Body of pancreas (tissue), 4 donors: ENCODE results near the gene DHODH. TPM values are rescaled to one million over a fixed set of nuclear protein-coding genes. Genes with fewer than 3 reads are reported as not detected.

ENCODE experiments used
- ATAC-seq: fragments of 150-250 bp; one replicate; pipeline ENCODE4 v1.9.1; 2016
- DNase-seq, 4 donors: peaks; one replicate each; pipeline ENCODE4 v3.0.0-alpha.2; 2019
- H3K27ac ChIP-seq, 4 donors: fragments of 200-600 bp; sonication (generic); 1 replicate in 3 of 4; 2 replicates in 1 of 4; pipeline versions ENCODE4 v1.5.1 to v1.6.1; 2016 to 2019; ENCODE audit warnings: mild to moderate bottlenecking in 1 of 4, mixed read lengths in 1 of 4, moderate library complexity in 1 of 4
- H3K27me3 ChIP-seq, 2 donors: fragments of 200-600 bp; sonication (generic); one replicate each; pipeline ENCODE4 v1.6.0; 2016; ENCODE audit warnings: mild to moderate bottlenecking in 1 of 2
- H3K36me3 ChIP-seq, 2 donors: fragments of 200-600 bp; sonication (generic); replicated peaks in 1 of 2; 2 replicates each; pipeline ENCODE4 v1.5.1; 2016; ENCODE audit warnings: low read depth in 2 of 2; ENCODE audit not compliant: insufficient read depth in 1 of 2
- H3K4me1 ChIP-seq: fragments of 200-600 bp; sonication (generic); one replicate; pipeline ENCODE4 v1.6.0; 2016
- H3K4me3 ChIP-seq, 2 donors: fragments of 200-600 bp; sonication (generic); 1 replicate in 1 of 2; 2 replicates in 1 of 2; pipeline ENCODE4 v1.5.1; 2016 to 2019
- H3K9me3 ChIP-seq, 3 donors: fragments of 200-600 bp; sonication (generic); 1 replicate in 2 of 3; 2 replicates in 1 of 3; pipeline ENCODE4 v1.5.1; 2016
- CTCF ChIP-seq, 7 experiments: fragments of 450-650 bp in 4 of 7; fragments of 200-600 bp in 3 of 7; sonication (generic) in 3 of 7; IDR thresholded peaks; one replicate each; pipeline ENCODE4 v1.5.1; 2016 to 2019; ENCODE audit warnings: antibody characterized with exemption in 7 of 7
- POLR2A ChIP-seq, 3 donors: fragments of 450-650 bp; IDR thresholded peaks; one replicate each; pipeline ENCODE4 v1.6.1; 2016; ENCODE audit warnings: antibody characterized with exemption in 3 of 3, mild to moderate bottlenecking in 2 of 3
- WGBS, 2 donors: methylation state at CpG; one replicate each; pipeline ENCODE4 v1.1.5; 2017; 5-methylcytosine and 5-hydroxymethylcytosine counted together
- intact Hi-C: fragments of 100-400 bp; cut with DNase I; formaldehyde crosslinking; loops from one replicate; pipeline ENCODE4 v1.15.1; 2023
- total RNA-seq, 2 donors: library from RNA; depleted of rRNA; stranded (reverse); fragments of >200 nt; gene quantifications; one replicate each; pipeline ENCODE4 v1.1.0, GENCODE V29; 2016

Gene DHODH
- total RNA-seq, 2 donors from 2014 or later = 4.4 to 5.3 TPM

GRCh38 chr16:72021043-72021442, 12.5 kb downstream of the DHODH start:
- Histone ChIP-seq H3K27me3 (no peaks in the 10 kb centered on the region), H3K27ac (no peak overlapping the region), H3K4me3 (no peak overlapping the region), H3K9me3 (no peaks in the 10 kb centered on the region), H3K4me1 (no peaks in the 10 kb centered on the region), H3K36me3 (peaks cover 0 to 4% of the 10 kb centered on the region in 2 donors)
- TF ChIP-seq POLR2A (IDR thresholded peaks at IDR 0.05) = no peak
- no peak for TF ChIP-seq CTCF (IDR thresholded peaks at IDR 0.05)
- intact Hi-C loops = no loop called here
- DNase-seq = no peak
- 90 to 96% methylated on average over 10 to 12 of the region's 15 CpGs for WGBS, 2 donors
- no peak for ATAC-seq

- no peaks in the 10 kb centered on the region for H3K27me3 ChIP-seq
- H3K9me3 ChIP-seq = no peaks in the 10 kb centered on the region
- no peak for DNase-seq
- no peak for TF ChIP-seq CTCF (IDR thresholded peaks at IDR 0.05)
- TF ChIP-seq POLR2A (IDR thresholded peaks at IDR 0.05) = no peak
- intact Hi-C loops = no loop called here
- H3K27ac ChIP-seq = no peak overlapping the region
- WGBS, 2 donors = 90 to 92% methylated on average over 9 to 13 of the region's 13 CpGs
- H3K36me3 ChIP-seq = peaks cover 0 to 4% of the 10 kb centered on the region in 2 donors
- no peaks in the 10 kb centered on the region for H3K4me1 ChIP-seq
- H3K4me3 ChIP-seq = no peak overlapping the region
- ATAC-seq = no peak
Observed at GRCh38 chr16:72022127-72022526, 13.6 kb downstream of the DHODH start.

- DNase-seq (no peak), ATAC-seq (no peak)
- H3K4me1 ChIP-seq = no peaks in the 10 kb centered on the region
- 86 to 88% methylated on average over 10 of the region's 10 CpGs for WGBS, 2 donors
- H3K9me3 ChIP-seq = no peaks in the 10 kb centered on the region
- H3K36me3 ChIP-seq = peaks cover 0 to 8% of the 10 kb centered on the region in 2 donors
- TF ChIP-seq POLR2A (IDR thresholded peaks at IDR 0.05) = no peak
- TF ChIP-seq CTCF (IDR thresholded peaks at IDR 0.05) = no peak
- no peak overlapping the region for H3K27ac ChIP-seq
- H3K4me3 ChIP-seq = no peak overlapping the region
- intact Hi-C loops = no loop called here
- H3K27me3 ChIP-seq = no peaks in the 10 kb centered on the region
Observed at GRCh38 chr16:72023962-72024361, 15.4 kb downstream of the DHODH start.

- TF ChIP-seq CTCF (IDR thresholded peaks at IDR 0.05) (no peak), POLR2A (IDR thresholded peaks at IDR 0.05) (no peak)
- Histone ChIP-seq H3K36me3 (peaks cover 0 to 8% of the 10 kb centered on the region in 2 donors), H3K9me3 (no peaks in the 10 kb centered on the region), H3K27ac (no peak overlapping the region), H3K27me3 (no peaks in the 10 kb centered on the region), H3K4me3 (no peak overlapping the region), H3K4me1 (no peaks in the 10 kb centered on the region)
- DNase-seq (no peak), ATAC-seq (no peak)
- 59 to 68% methylated on average over 6 of the region's 6 CpGs for WGBS, 2 donors
- intact Hi-C loops = no loop called here
Observed at GRCh38 chr16:72024862-72025382, 16.4 kb downstream of the DHODH start.

GRCh38 chr16:72025404-72026114, 17.0 kb downstream of the DHODH start:
- no peak for DNase-seq
- H3K27me3 ChIP-seq = no peaks in the 10 kb centered on the region
- H3K4me3 ChIP-seq = no peak overlapping the region
- WGBS, 2 donors = 70 to 85% methylated on average over 15 to 19 of the region's 19 CpGs
- intact Hi-C loops = no loop called here
- peaks cover 0 to 8% of the 10 kb centered on the region in 2 donors for H3K36me3 ChIP-seq
- TF ChIP-seq POLR2A (IDR thresholded peaks at IDR 0.05) = no peak
- no peak for TF ChIP-seq CTCF (IDR thresholded peaks at IDR 0.05)
- H3K27ac ChIP-seq = no peak overlapping the region
- no peak for ATAC-seq
- H3K9me3 ChIP-seq = no peaks in the 10 kb centered on the region
- no peaks in the 10 kb centered on the region for H3K4me1 ChIP-seq
